Cardiac fibroblast (primary cell): Measurements from ENCODE around the gene TSPEAR.

ENCODE experiments used
- DNase-seq, 2 donors: peaks; one replicate each; pipeline versions ENCODE4 v3.0.0 to v3.0.0-alpha.2; 2010; ENCODE audit warnings: low read depth in 2 of 2
- H3K4me3 ChIP-seq, 2 donors: replicated peaks in 1 of 2; 1 replicate in 1 of 2; 2 replicates in 1 of 2; pipeline ENCODE4 v1.5.1; 2011; ENCODE audit warnings: low read depth in 2 of 2, low read length in 2 of 2, mild to moderate bottlenecking in 2 of 2, moderate library complexity in 1 of 2
- CTCF ChIP-seq: IDR thresholded peaks from one replicate; pipeline ENCODE4 v1.5.1; 2011; ENCODE audit warnings: low read depth, mild to moderate bottlenecking, low read length, inconsistent platforms

The TSPEAR gene

GRCh38 chr21:44657635-44658540 is 53.5 kb downstream of the TSPEAR start, which contains the start of gene KRTAP12-3:
KRTAP12-3 (plus strand) TSS chr21:44657932; CDS start chr21:44657980, 48 bp downstream.
- DNase-seq = no peak
- no peak for TF ChIP-seq CTCF
- no peak within 1 kb of the TSS for H3K4me3 ChIP-seq

- TF ChIP-seq CTCF = no peak
- DNase-seq = no peak
- H3K4me3 ChIP-seq = no peak overlapping the region
These were observed 54.5 kb downstream of the TSPEAR start for GRCh38 chr21:44656868-44657267.

GRCh38 chr21:44654576-44655175 is 56.7 kb downstream of the TSPEAR start, which contains the start of gene KRTAP12-4:
KRTAP12-4 (minus strand) TSS chr21:44654659; CDS start chr21:44654614, 45 bp downstream.
- DNase-seq = no peak
- TF ChIP-seq CTCF = no peak
- no peak within 1 kb of the TSS for H3K4me3 ChIP-seq

GRCh38 chr21:44653656-44654575 is 57.5 kb downstream of the TSPEAR start:
- H3K4me3 ChIP-seq = no peak overlapping the region
- no peak for TF ChIP-seq CTCF
- DNase-seq = no peak

GRCh38 chr21:44653123-44653522 is 58.2 kb downstream of the TSPEAR start:
- no peak for TF ChIP-seq CTCF
- DNase-seq = no peak
- no peak overlapping the region for H3K4me3 ChIP-seq

GRCh38 chr21:44650973-44651675 is 60.2 kb downstream of the TSPEAR start:
- DNase-seq = no peak
- TF ChIP-seq CTCF = no peak
- H3K4me3 ChIP-seq = no peak overlapping the region
